Panc1 (cell line): Measurements from ENCODE around the gene RAI1. TPM values are rescaled to one million over a fixed set of nuclear protein-coding genes. Genes with fewer than 3 reads are reported as not detected.
A peak's percentile ranks its signal among the peaks of the same experiment; 100 is the strongest.

ENCODE experiments used
- ATAC-seq: fragments of 200-7000 bp; cut with Tn5 transposase; 2 replicates; pipeline ENCODE4 v1.9.1; 2020; ENCODE audit warnings: mild to moderate bottlenecking, moderate library complexity
- BruUV-seq: library from RNA; stranded (reverse); fragments of 400-500 nt; replicated peaks from 2 replicates; lab custom pipeline; 2021; lab: Mats Ljungman, UMichigan
- CTCF ChIA-PET: fragments of 300-600 bp; sonication (Branson Sonifier 250); formaldehyde crosslinking; loops from one replicate; lab custom pipeline; 2022; ENCODE audit warnings: antibody characterized with exemption; lab: Charles Lee
- POLR2A ChIA-PET: fragments of 300-600 bp; sonication (Branson Sonifier 250); formaldehyde crosslinking; loops from one replicate; lab custom pipeline; 2022; ENCODE audit warnings: antibody characterized with exemption; lab: Charles Lee
- DNase-seq: peaks from one replicate; pipeline ENCODE4 v3.0.0-alpha.2; 2010; ENCODE audit warnings: low read depth, low spot score
- H3K27ac ChIP-seq: 2 replicates; pipeline ENCODE4 v1.5.1; 2011; ENCODE audit warnings: mild to moderate bottlenecking, low read length, inconsistent platforms
- H3K27me3 ChIP-seq: fragments of 200-500 bp; sonication (Bioruptor generic); 2 replicates; pipeline ENCODE4 v1.6.0; 2014; ENCODE audit warnings: low read length, inconsistent platforms; ENCODE audit not compliant: control insufficient read depth, insufficient read depth
- H3K36me3 ChIP-seq: fragments of 200-500 bp; sonication (Bioruptor generic); 2 replicates; pipeline ENCODE4 v1.5.1; 2014; ENCODE audit warnings: inconsistent platforms, mild to moderate bottlenecking, low read length, moderate library complexity; ENCODE audit not compliant: control insufficient read depth, insufficient read depth
- H3K4me1 ChIP-seq: 2 replicates; pipeline ENCODE4 v1.5.1; 2011; ENCODE audit warnings: inconsistent platforms, mild to moderate bottlenecking, low read length, moderate library complexity; ENCODE audit not compliant: control insufficient read depth, insufficient read depth
- H3K4me3 ChIP-seq, 2 experiments: 2 replicates each; pipeline ENCODE4 v1.5.1; 2011 to 2012; ENCODE audit warnings: low read depth in 2 of 2, low read length in 2 of 2, mild to moderate bottlenecking in 2 of 2, inconsistent platforms in 1 of 2, moderate library complexity in 1 of 2
- H3K9me3 ChIP-seq: fragments of 200-500 bp; sonication (Bioruptor generic); 2 replicates; pipeline ENCODE4 v1.5.1; 2014; ENCODE audit warnings: low read depth, mild to moderate bottlenecking, inconsistent platforms, low read length, moderate library complexity; ENCODE audit not compliant: control insufficient read depth, insufficient read depth
- POLR2AphosphoS5 ChIP-seq: IDR thresholded peaks from 2 replicates; pipeline ENCODE4 v1.6.1; 2012; ENCODE audit warnings: mild to moderate bottlenecking, low read depth, low read length, moderate library complexity
- SIN3A ChIP-seq: IDR thresholded peaks from 2 replicates; pipeline ENCODE4 v1.6.1; 2012; ENCODE audit warnings: low read depth, mild to moderate bottlenecking, low read length, moderate library complexity, borderline replicate concordance; ENCODE audit not compliant: insufficient read depth
- TCF7L2 ChIP-seq: IDR thresholded peaks from 2 replicates; pipeline ENCODE4 v1.6.1; 2011; ENCODE audit warnings: mild to moderate bottlenecking, low read depth, low read length, inconsistent platforms
- in situ Hi-C: cut with HindIII; loops from 2 replicates; pipeline ENCODE4 v1.10.0; 2016; ENCODE audit warnings: low sequenced_read_pairs, low pct_unique_long_range_greater_than_20kb
- intact Hi-C: fragments of 100-400 bp; cut with micrococcal nuclease; formaldehyde crosslinking; loops from one replicate; pipeline ENCODE4 v1.10.0; 2022; ENCODE audit not compliant: unreplicated experiment
- total RNA-seq: library from RNA; stranded (reverse); gene quantifications from one replicate; pipeline ENCODE4 v1.2.1, GENCODE V29; 2021; ENCODE audit not compliant: unreplicated experiment
- TF ChIP-seq, protein P1 (sequence below), 2 experiments: IDR thresholded peaks; 2 replicates each; pipeline ENCODE4 v1.6.1; 2011 to 2012; ENCODE audit warnings: low read depth in 2 of 2, control low read depth in 1 of 2, low read length in 1 of 2, mild to moderate bottlenecking in 1 of 2, moderate library complexity in 1 of 2; ENCODE audit not compliant: insufficient read depth in 1 of 2
- TF ChIP-seq, protein P2 (sequence below): fragments of 450-650 bp; IDR thresholded peaks from 2 replicates; pipeline ENCODE4 v1.5.1; 2017; ENCODE audit warnings: mild to moderate bottlenecking

The RAI1 gene
- total RNA-seq, 1 experiment from 2014 or later, result 51.0 TPM

- Histone ChIP-seq H3K36me3 (no peaks in the 10 kb centered on the region), H3K4me1 (peaks cover 54% of the 10 kb centered on the region), H3K4me3 (no peak overlapping the region), H3K9me3 (no peaks in the 10 kb centered on the region), H3K27ac (peak overlapping the region; percentile 44), H3K27me3 (no peaks in the 10 kb centered on the region)
- in situ Hi-C loops (no loop called here), intact Hi-C loops (loop anchor here (10.0 kb wide), 1 partner anchor 104 kb away; the partner anchor contains the start of gene RAI1)
- TF ChIP-seq SIN3A (no peak), TCF7L2 (no peak), POLR2AphosphoS5 (no peak)
- TF ChIP-seq, protein P1, sequence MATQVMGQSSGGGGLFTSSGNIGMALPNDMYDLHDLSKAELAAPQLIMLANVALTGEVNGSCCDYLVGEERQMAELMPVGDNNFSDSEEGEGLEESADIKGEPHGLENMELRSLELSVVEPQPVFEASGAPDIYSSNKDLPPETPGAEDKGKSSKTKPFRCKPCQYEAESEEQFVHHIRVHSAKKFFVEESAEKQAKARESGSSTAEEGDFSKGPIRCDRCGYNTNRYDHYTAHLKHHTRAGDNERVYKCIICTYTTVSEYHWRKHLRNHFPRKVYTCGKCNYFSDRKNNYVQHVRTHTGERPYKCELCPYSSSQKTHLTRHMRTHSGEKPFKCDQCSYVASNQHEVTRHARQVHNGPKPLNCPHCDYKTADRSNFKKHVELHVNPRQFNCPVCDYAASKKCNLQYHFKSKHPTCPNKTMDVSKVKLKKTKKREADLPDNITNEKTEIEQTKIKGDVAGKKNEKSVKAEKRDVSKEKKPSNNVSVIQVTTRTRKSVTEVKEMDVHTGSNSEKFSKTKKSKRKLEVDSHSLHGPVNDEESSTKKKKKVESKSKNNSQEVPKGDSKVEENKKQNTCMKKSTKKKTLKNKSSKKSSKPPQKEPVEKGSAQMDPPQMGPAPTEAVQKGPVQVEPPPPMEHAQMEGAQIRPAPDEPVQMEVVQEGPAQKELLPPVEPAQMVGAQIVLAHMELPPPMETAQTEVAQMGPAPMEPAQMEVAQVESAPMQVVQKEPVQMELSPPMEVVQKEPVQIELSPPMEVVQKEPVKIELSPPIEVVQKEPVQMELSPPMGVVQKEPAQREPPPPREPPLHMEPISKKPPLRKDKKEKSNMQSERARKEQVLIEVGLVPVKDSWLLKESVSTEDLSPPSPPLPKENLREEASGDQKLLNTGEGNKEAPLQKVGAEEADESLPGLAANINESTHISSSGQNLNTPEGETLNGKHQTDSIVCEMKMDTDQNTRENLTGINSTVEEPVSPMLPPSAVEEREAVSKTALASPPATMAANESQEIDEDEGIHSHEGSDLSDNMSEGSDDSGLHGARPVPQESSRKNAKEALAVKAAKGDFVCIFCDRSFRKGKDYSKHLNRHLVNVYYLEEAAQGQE (IDR thresholded peaks at IDR 0.05; ENCODE audit: insufficient read depth in 1 of 2, low read depth in 2 of 2, low read length in 1 of 2), result no peak
- TF ChIP-seq, protein P2, sequence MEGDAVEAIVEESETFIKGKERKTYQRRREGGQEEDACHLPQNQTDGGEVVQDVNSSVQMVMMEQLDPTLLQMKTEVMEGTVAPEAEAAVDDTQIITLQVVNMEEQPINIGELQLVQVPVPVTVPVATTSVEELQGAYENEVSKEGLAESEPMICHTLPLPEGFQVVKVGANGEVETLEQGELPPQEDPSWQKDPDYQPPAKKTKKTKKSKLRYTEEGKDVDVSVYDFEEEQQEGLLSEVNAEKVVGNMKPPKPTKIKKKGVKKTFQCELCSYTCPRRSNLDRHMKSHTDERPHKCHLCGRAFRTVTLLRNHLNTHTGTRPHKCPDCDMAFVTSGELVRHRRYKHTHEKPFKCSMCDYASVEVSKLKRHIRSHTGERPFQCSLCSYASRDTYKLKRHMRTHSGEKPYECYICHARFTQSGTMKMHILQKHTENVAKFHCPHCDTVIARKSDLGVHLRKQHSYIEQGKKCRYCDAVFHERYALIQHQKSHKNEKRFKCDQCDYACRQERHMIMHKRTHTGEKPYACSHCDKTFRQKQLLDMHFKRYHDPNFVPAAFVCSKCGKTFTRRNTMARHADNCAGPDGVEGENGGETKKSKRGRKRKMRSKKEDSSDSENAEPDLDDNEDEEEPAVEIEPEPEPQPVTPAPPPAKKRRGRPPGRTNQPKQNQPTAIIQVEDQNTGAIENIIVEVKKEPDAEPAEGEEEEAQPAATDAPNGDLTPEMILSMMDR, result no peak
- ATAC-seq, result no peak
- ChIA-PET CTCF (no interaction called here), POLR2A (no interaction called here)
- no TSS peak for BruUV-seq
- DNase-seq, result no peak
Observed at GRCh38 chr17:17788967-17789366, 107.7 kb downstream of the RAI1 start.

DNA sequence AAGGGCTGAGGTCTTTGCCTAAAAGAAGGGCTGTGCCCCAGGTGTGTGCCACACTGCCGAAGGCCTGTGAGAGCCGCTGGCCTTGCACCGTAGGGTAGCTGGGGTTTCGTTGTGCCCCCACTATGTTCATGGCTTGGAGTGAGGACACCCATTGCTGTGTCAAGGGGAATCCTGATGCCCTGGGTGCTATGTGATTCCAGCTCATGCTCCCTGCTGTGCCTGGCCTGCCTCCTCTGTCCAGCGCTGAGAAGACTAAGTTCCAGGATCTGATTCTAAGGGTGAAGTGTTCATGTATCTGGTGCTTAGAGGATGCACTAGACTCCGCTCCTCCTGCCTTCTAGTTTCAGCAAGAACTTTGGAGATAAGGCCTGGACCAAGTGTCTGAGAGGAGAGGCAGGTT lies 108.2 kb downstream of the RAI1 start:
- POLR2A ChIA-PET, result no interaction called here
- no peaks in the 10 kb centered on the region for H3K9me3 ChIP-seq
- intact Hi-C loops, result loop anchor here (10.0 kb wide), 1 partner anchor 105 kb away; the partner anchor contains the start of gene RAI1
- TF ChIP-seq POLR2AphosphoS5 (no peak), SIN3A (no peak), TCF7L2 (no peak)
- TF ChIP-seq, protein P1 (IDR thresholded peaks at IDR 0.05; ENCODE audit: insufficient read depth in 1 of 2, low read depth in 2 of 2, low read length in 1 of 2), result no peak
- TF ChIP-seq, protein P2, result no peak
- H3K4me3 ChIP-seq, result no peak overlapping the region
- in situ Hi-C loops, result no loop called here
- no peaks in the 10 kb centered on the region for H3K27me3 ChIP-seq
- H3K36me3 ChIP-seq, result no peaks in the 10 kb centered on the region
- no peak overlapping the region; the same call in 1 of the 2 replicates for H3K27ac ChIP-seq
- ATAC-seq, result no peak
- BruUV-seq, result no TSS peak
- DNase-seq, result no peak
- CTCF ChIA-PET, result no interaction called here
- peaks cover 49% of the 10 kb centered on the region for H3K4me1 ChIP-seq
